HEK293T (cell line): Measurements from ENCODE around the gene XPNPEP3.

ENCODE experiments used
- ARNT ChIP-seq: fragments of 450-650 bp; IDR thresholded peaks from 2 replicates; pipeline ENCODE4 v1.6.1; 2017; ENCODE audit warnings: mild to moderate bottlenecking
- BHLHE40 ChIP-seq: fragments of 450-650 bp; IDR thresholded peaks from 2 replicates; pipeline ENCODE4 v1.6.1; 2016; ENCODE audit warnings: mild to moderate bottlenecking, moderate library complexity, borderline replicate concordance
- CTBP1 ChIP-seq: fragments of 450-650 bp; IDR thresholded peaks from 2 replicates; pipeline ENCODE4 v1.6.1; 2016; ENCODE audit warnings: borderline replicate concordance
- ELF4 ChIP-seq: fragments of 450-650 bp; IDR thresholded peaks from 2 replicates; pipeline ENCODE4 v1.6.1; 2017; ENCODE audit warnings: antibody characterized with exemption
- FOXA1 ChIP-seq: fragments of 450-650 bp; IDR thresholded peaks from 2 replicates; pipeline ENCODE4 v1.6.1; 2016; ENCODE audit warnings: mild to moderate bottlenecking
- FOXM1 ChIP-seq: fragments of 450-650 bp; IDR thresholded peaks from 2 replicates; pipeline ENCODE4 v1.6.1; 2017; ENCODE audit warnings: mild to moderate bottlenecking, borderline replicate concordance
- HDGF ChIP-seq: fragments of 450-650 bp; IDR thresholded peaks from 2 replicates; pipeline ENCODE4 v1.6.1; 2017; ENCODE audit warnings: antibody characterized with exemption, borderline replicate concordance
- L3MBTL2 ChIP-seq: fragments of 450-650 bp; conservative IDR thresholded peaks from 2 replicates; pipeline ENCODE4 v1.6.1; 2016; ENCODE audit warnings: mild to moderate bottlenecking
- LEF1 ChIP-seq: fragments of 450-650 bp; IDR thresholded peaks from 2 replicates; pipeline ENCODE4 v1.6.1; 2017; ENCODE audit warnings: mild to moderate bottlenecking, borderline replicate concordance
- SP1 ChIP-seq: fragments of 450-650 bp; IDR thresholded peaks from 2 replicates; pipeline ENCODE4 v1.6.1; 2017
- TARDBP ChIP-seq: fragments of 450-650 bp; IDR thresholded peaks from 2 replicates; pipeline ENCODE4 v1.6.1; 2016
- ZNF384 ChIP-seq: fragments of 450-650 bp; IDR thresholded peaks from 2 replicates; pipeline ENCODE4 v1.6.1; 2016

- TF ChIP-seq FOXA1 (no peak), BHLHE40 (no peak), SP1 (no peak), TARDBP (no peak), HDGF (no peak), FOXM1 (no peak), ARNT (no peak), L3MBTL2 (no peak), ELF4 (no peak), CTBP1 (no peak), LEF1 (no peak), ZNF384 (no peak)
These were observed 110.3 kb downstream of the XPNPEP3 start for GRCh38 chr22:40967111-40967760.
